ENCODE measurements around the gene UBLCP1.

DNA sequence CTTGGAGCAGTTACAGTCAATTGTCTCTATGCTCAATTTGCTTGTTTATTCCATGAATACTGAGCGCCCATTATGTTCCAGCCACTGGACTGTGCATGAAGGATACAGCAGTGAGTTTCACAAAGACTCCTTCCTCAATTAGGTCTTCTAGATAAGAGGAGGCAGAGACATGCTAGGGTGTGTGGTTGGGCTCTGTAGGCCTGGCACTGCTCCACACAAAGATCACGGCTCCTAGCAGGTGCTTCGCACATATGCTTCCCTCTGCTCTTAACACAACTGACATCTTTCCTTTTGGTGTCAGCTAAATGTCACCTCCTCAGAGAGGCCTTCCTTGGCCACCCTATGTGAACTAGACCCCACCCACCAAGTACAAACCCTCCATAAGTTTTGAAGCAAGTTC, 56.3 kb downstream of the UBLCP1 start:
- TF ChIP-seq, protein P1, sequence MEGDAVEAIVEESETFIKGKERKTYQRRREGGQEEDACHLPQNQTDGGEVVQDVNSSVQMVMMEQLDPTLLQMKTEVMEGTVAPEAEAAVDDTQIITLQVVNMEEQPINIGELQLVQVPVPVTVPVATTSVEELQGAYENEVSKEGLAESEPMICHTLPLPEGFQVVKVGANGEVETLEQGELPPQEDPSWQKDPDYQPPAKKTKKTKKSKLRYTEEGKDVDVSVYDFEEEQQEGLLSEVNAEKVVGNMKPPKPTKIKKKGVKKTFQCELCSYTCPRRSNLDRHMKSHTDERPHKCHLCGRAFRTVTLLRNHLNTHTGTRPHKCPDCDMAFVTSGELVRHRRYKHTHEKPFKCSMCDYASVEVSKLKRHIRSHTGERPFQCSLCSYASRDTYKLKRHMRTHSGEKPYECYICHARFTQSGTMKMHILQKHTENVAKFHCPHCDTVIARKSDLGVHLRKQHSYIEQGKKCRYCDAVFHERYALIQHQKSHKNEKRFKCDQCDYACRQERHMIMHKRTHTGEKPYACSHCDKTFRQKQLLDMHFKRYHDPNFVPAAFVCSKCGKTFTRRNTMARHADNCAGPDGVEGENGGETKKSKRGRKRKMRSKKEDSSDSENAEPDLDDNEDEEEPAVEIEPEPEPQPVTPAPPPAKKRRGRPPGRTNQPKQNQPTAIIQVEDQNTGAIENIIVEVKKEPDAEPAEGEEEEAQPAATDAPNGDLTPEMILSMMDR (IDR thresholded peaks at IDR 0.05) = no peak
- no peak for TF ChIP-seq POLR2A (IDR thresholded peaks at IDR 0.05)
